A549 treated with GW870086 at 1 μM for 4 hours (cell line): Measurements from ENCODE around the gene KLRF1. TPM values are rescaled to one million over a fixed set of nuclear protein-coding genes. Genes with fewer than 3 reads are reported as not detected.

ENCODE experiments used
- total RNA-seq: library from RNA; stranded (reverse); fragments of 200-300 nt; extraction: Qiagen RNA extraction; gene quantifications from 5 replicates; pipeline ENCODE4 v1.2.3, GENCODE V29; 2022; ENCODE audit warnings: low read depth

Gene KLRF1
- total RNA-seq, result not detected in 5 replicates

GRCh38 chr12:9827209-9827888 lies at the start of gene KLRF1:
TSS of gene KLRF1 (plus strand) at chr12:9827481. CDS start at chr12:9827545, 64 bp downstream.

GRCh38 chr12:9869307-9870161 lies 42.3 kb downstream of the KLRF1 start, which contains the start of gene CLEC2B:
TSS of gene CLEC2B (minus strand) at chr12:9869354.

GRCh38 chr12:9881246-9881645 lies 54.0 kb downstream of the KLRF1 start, which contains the start of gene KLRF2:
TSS of gene KLRF2 (plus strand) at chr12:9881489. CDS start at chr12:9881596, 107 bp downstream.

Other genes starting within 250 kb of the KLRF1 start
- not detected in 5 replicates for gene KLRB1, start 219.6 kb upstream of the KLRF1 start, total RNA-seq
- 0.35 to 1.3 TPM (median 0.65 TPM) in 5 replicates for gene CLEC2D, start 157.8 kb upstream of the KLRF1 start, total RNA-seq
- gene CLECL1, start 94.4 kb upstream of the KLRF1 start, total RNA-seq, result not detected in 5 replicates
- 0.16 TPM in 1 of 5 replicates, not detected in the others for gene CD69, start 66.6 kb upstream of the KLRF1 start, total RNA-seq
- gene CLEC2B, start 41.9 kb downstream of the KLRF1 start, total RNA-seq, result 1.0 to 1.6 TPM (median 1.5 TPM) in 5 replicates
- not detected in 5 replicates for gene KLRF2, start 54.0 kb downstream of the KLRF1 start, total RNA-seq
- not detected in 5 replicates for gene CLEC2A, start 104.9 kb downstream of the KLRF1 start, total RNA-seq
- gene CLEC12A, start 143.9 kb downstream of the KLRF1 start, total RNA-seq, result not detected in 5 replicates
- not detected in 5 replicates for gene CLEC1B, start 171.6 kb downstream of the KLRF1 start, total RNA-seq
- not detected in 5 replicates for gene CLEC12B, start 183.1 kb downstream of the KLRF1 start, total RNA-seq
- gene CLEC9A, start 203.2 kb downstream of the KLRF1 start, total RNA-seq, result not detected in 5 replicates